GM12873 (cell line): ENCODE measurements around the gene LRMDA.

ENCODE experiments used
- TF ChIP-seq, protein P1 (sequence below): IDR thresholded peaks from 2 replicates; pipeline ENCODE4 v1.5.1; 2012; ENCODE audit warnings: low read depth, mild to moderate bottlenecking, moderate library complexity, low read length, control low read depth; ENCODE audit not compliant: insufficient read depth; ENCODE audit errors: missing control alignments

The LRMDA gene

DNA sequence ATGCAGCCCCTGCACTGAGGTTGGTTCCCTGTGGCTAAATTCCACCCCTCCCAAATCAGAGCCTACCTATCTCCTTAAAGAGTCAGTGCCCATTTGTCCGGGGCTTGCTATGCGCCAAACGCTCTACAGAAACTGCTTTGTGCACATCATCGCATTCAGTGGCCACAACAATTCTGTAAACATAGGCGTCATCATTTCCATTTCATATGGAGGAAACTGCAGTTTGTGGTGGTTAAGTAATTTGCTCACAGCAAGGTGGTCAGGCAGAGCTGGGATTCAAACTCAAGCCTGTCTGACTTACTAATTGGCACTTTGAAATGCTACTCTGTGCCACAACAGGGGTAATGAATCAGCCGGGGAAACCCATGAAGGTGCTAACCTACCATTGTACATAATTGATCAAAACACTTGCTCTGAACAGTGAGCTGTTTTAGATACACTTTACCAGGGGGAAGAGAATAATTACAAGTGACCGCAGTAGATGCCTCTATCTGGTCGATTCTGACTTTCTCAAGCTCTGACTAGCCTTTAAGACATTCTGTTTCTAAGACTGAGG, 775.5 kb downstream of the LRMDA start:
- TF ChIP-seq, protein P1, sequence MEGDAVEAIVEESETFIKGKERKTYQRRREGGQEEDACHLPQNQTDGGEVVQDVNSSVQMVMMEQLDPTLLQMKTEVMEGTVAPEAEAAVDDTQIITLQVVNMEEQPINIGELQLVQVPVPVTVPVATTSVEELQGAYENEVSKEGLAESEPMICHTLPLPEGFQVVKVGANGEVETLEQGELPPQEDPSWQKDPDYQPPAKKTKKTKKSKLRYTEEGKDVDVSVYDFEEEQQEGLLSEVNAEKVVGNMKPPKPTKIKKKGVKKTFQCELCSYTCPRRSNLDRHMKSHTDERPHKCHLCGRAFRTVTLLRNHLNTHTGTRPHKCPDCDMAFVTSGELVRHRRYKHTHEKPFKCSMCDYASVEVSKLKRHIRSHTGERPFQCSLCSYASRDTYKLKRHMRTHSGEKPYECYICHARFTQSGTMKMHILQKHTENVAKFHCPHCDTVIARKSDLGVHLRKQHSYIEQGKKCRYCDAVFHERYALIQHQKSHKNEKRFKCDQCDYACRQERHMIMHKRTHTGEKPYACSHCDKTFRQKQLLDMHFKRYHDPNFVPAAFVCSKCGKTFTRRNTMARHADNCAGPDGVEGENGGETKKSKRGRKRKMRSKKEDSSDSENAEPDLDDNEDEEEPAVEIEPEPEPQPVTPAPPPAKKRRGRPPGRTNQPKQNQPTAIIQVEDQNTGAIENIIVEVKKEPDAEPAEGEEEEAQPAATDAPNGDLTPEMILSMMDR: no peak

DNA sequence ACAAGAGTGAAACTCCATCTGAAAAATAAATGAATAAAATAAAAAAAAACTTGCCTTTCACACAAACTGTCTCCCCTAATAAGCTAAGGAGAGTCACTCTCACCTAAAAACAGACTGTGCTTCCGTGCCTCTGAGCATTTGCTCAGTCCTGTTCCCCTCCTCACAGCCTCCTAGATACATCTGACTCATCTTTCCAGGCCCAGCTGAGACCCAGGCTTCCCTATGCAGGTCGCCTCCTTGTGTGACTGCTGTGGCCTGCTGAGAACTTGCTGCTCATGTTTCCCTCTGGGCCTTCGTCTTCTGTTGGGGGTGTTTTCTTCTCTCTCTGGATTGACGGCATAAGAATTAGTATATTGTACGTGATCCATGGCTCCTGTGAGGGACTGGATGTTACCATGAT, 777.7 kb downstream of the LRMDA start:
- TF ChIP-seq, protein P1: no peak

DNA sequence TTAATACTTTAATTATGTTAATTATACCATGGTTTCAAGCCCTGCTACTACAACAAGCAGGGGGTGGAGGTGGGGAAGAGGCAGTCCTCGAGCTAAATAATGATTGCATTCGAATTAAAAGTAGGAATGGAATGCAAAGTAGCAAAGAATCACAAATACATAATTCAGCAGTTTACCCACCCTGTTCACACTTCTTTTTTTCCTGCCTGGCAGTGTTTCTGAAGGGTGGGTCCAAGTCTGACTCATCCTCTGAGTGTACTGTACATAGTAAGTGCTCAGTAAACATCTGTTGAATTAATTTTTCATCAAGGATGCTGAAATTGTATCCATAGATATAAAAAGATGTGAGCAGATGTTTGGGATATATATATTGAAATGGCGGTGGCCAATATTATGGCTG, 778.8 kb downstream of the LRMDA start:
- TF ChIP-seq, protein P1: no peak

DNA sequence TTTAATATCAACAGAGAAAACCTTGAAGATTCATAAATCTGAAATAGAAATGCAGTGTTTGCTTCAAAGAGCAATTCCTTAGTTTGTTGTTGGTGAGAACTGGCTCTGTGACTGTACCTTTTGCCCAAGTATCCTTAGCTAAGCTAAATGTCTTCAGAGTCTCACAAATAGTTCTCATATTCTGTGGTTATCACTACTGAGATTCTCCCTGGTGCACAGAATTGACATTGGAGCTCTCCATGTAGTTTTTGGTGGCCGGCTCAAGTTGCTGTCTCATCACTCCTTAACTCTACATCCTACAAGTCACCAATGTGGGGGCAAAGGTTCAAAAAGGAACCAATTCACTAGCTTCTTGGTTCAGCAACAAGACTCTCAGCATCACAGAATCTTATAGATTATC, 780.3 kb downstream of the LRMDA start:
- TF ChIP-seq, protein P1: no peak

DNA sequence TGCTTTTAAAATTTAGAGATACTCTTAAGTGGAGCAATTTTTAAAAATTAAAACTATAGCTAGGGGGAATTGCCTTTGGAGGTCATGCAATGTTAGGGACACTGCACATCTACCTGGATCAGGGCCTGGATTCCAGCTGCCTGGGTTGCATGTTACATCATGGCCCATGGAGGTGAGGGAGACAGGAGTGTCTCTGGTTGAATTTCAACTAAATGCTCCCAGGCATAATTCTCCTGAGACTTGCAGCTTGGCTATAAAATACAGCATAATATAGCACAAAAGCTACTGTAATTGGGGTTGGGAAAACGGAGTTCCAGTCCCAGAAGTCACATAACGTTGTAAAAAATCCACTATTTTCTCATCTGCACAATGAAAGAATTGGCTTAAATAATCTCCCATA, 782.5 kb downstream of the LRMDA start:
- TF ChIP-seq, protein P1: no peak

DNA sequence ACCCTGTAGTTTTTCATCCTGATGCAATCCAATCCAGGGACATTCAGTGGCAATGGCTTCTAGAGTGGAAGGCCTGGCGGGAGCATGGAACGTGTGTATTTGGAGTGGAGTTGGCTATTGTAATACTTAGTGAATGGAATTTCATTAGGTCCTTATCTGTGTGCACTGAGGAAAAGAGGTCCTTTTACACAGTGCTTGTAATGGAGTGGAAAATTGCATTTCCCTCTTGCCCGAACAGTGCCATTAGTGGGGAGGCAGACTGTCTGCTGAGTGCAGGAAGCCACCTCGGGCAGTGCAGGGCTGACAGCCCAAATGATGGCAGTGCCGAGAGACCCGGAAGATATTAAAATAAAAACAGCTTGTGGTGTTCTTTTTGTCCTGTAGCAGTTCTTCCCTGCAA, 786.6 kb downstream of the LRMDA start:
- TF ChIP-seq, protein P1: no peak

DNA sequence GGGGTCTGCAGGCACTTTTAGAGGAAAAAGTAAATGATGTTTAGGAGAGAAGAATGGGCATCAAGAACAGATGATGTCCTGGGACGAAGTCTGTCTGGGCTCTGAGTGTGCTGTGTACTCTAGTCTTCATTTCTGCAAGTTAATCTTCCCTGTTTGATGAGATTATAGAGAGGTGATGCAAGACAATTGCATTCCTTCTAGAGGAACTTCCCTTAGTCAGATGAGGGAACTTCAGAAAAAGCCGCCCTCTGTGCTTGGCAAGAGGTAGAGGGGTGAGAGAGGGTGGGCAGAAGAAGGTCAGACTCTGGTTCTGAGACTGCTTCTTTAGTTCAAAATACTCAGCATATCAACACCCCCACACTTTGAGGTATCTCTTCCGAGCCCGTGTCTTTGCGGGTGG, 797.9 kb downstream of the LRMDA start:
- TF ChIP-seq, protein P1: no peak

DNA sequence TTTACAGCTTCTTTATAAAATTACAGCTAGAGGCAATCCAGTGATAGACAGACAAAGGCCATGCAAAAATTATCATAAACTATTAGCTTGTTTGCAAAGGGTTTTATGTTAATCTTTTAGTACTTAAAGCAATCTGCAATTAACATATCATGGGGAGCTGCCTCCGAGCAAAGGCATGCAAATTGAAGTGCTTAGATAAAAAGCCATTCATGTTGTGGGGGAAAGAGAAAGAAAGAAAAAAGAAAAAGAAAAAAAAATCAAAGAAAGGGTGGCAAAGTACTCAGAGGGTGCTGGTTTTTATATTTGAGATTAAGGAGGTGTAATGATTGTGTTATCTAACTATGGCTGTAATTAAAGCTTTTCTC, 799.5 kb downstream of the LRMDA start:
- TF ChIP-seq, protein P1: no peak
